ENCODE data around the gene MLX. TPM values are rescaled to one million over a fixed set of nuclear protein-coding genes. Genes with fewer than 3 reads are reported as not detected.
A peak's percentile ranks its signal among the peaks of the same experiment; 100 is the strongest.

Gene MLX, protein sequence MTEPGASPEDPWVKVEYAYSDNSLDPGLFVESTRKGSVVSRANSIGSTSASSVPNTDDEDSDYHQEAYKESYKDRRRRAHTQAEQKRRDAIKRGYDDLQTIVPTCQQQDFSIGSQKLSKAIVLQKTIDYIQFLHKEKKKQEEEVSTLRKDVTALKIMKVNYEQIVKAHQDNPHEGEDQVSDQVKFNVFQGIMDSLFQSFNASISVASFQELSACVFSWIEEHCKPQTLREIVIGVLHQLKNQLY
- total RNA-seq (2021; fragmentation: NEBNext Ultra II Directional; extraction: Animal tissue kit (Norgen Biotek cat#: 25700)): 10 to 100 TPM; 40.7 to 48.3 (median 47.0) TPM
- long read RNA-seq, transcript MLX-203 (8 exons, 2,428 nt): major isoform, 45 of 82 reads
- long read RNA-seq, transcript MLX-202 (7 exons, 2,334 nt): minor isoform, 11 of 82 reads
- long read RNA-seq, transcript MLX-201 (8 exons, 2,586 nt): minor isoform, 10 of 82 reads
- long read RNA-seq, partial matches to known transcripts: 8 of 82 reads
- long read RNA-seq, other reads (novel, unspliced or antisense): 7 of 82 reads

DNA sequence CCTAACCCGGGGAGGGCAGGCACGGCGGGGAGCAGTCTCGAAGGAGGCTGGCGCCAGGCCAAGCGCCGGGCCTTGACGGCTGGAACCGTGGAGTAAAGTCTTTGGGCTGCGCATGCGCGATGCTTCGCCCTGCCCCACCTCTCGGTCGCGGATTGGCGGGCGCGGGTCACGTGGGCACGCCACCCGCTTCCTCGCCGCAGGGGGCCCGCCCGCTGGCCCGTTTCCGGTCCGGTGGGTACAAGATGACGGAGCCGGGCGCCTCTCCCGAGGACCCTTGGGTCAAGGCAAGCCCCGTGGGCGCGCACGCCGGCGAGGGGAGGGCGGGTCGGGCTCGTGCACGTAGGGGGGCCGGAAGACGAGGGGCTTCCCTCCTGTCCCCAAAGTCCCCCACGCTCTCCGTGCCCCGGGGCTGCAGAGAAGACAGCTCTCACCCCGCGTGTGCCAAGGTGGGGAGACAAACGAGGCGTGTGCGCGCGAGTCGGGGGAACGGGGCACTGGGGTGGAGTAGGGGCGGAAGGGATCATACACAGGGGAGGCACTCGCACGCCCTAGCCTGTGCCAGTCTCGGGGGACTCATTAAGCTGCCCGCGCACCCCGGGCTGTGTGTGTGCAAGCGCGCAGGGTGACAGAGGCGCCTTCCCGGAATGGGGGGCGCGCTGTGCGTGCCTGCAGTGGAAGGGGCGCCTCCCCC, at the start of gene MLX:
Gene MLX (plus strand): TSS at position 218 of the 691 bp plus-strand sequence. CDS start 25 bp downstream, at position 243.
- Mint-ChIP-seq H3K27ac (peak within 1 kb of the TSS; percentile 81), H3K27me3 (ENCODE audit: insufficient read depth) (peaks cover 2% of the 10 kb centered on the region; the same call in 1 of the 2 replicates), H3K36me3 (ENCODE audit: low read depth) (peaks cover 53% of the 10 kb centered on the region), H3K9me3 (no peaks in the 10 kb centered on the region), H3K4me1 (ENCODE audit: low read depth) (peaks cover 47% of the 10 kb centered on the region), H3K4me3 (peak within 1 kb of the TSS; percentile 94)
- peak; percentile 32 for TF ChIP-seq CTCF (IDR thresholded peaks at IDR 0.05)
- peak; percentile 81 for DNase-seq

DNA sequence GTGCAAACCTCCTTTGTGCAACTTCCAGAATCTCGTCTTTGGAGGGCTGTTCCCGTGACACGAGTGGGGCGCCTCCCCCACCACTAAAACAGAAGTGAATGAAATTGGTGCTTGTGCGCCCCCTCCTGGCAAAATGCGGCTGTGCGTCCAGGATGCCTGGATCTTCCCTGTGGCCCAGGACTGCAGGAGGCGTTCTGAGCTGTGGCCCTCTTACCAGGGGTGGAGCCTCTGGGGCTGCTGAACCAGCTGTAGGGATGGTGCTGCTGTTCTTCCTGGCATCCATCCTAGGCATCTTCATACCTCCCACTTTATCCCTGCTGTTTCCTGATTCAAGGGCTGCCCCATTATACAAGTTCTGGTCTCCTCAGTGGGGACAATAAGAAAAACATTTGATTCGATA, 49.4 kb upstream of the MLX start:
- H3K4me1 Mint-ChIP-seq (ENCODE audit: low read depth): peaks cover 69% of the 10 kb centered on the region
- H3K4me3 Mint-ChIP-seq: peak overlapping the region; percentile 71
- peaks cover 6% of the 10 kb centered on the region for H3K27me3 Mint-ChIP-seq (ENCODE audit: insufficient read depth)
- H3K36me3 Mint-ChIP-seq (ENCODE audit: low read depth): peaks cover 14% of the 10 kb centered on the region
- peak; percentile 90 for DNase-seq
- peak; percentile 99 for TF ChIP-seq CTCF (IDR thresholded peaks at IDR 0.05)
- H3K9me3 Mint-ChIP-seq: no peaks in the 10 kb centered on the region
- H3K27ac Mint-ChIP-seq: peak overlapping the region; percentile 97

DNA sequence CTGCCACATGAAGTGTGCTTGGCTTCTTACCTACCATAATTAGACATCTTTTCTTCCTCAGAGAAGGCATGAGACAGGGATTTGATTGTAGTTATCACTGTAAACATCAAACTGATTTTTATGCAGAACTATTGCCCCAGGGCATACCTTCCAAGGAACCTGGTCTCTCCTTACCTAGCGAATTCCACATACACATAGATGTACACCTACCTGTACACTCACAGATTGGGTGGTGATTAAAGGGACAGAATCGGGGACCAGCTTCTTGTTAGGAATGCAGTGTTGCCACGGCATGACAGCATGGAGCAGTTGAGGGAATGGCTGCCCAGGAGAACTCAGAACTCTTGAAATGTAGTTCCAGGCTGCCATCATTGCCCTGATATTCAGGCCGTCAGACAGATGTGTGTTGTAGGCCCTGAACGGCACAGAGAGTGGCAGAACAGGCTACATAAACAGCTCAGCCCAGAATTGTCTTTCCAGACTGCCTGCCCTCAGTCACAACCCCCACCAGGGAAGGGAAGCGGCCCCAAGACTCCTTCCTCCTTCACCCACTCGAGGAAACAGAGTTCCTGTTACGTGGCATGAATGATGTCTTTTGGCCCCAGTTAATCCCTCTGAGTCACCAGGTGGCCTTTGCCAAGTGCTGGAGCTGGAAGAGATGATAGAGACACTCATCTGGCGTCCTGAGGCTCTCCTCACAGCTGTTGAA, 48.7 kb upstream of the MLX start:
- Mint-ChIP-seq H3K36me3 (ENCODE audit: low read depth) (peaks cover 16% of the 10 kb centered on the region), H3K27ac (peak overlapping the region; percentile 97), H3K4me3 (peak overlapping the region; percentile 71), H3K9me3 (no peaks in the 10 kb centered on the region), H3K4me1 (ENCODE audit: low read depth) (peaks cover 76% of the 10 kb centered on the region), H3K27me3 (ENCODE audit: insufficient read depth) (peaks cover 6% of the 10 kb centered on the region)
- TF ChIP-seq CTCF (IDR thresholded peaks at IDR 0.05): no peak
- DNase-seq: peak; percentile 97

DNA sequence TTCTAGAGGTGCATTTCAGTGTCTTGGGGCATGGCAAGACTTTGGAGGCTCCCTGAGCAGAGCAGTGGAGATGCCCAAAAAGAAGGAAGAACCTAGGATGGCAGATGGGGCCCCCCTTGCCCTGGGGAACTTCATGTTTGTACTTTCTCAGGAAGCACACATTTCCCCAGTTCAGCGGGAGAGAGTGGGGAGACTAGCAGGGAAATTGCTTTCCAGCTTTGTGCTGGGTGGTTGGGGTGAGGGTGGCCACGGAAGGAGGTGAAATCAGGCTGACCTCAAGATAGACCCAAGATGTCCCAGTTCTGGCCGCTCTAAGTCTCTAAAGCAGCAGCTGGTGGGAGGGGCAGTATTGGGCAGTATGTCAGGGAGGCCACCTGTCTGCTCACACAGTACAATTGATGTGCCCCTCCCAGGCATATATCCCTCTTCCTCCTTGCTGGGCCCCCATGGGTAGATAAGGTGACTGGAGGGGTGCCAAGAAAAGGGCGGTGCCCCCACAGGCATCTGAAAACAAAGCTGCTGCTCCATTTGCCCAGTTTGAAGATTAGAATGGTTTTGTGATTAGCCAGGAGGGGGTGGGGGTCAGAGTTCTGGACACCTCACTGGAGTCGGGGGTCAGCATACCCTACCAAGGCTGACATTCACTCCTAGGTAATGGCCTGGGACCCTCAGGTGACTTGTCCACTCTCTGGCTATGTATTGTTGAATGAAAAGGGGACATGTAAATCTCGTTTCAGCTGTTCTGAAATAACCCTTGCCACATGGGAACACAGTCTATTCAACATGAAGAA, 48.0 kb upstream of the MLX start:
- Mint-ChIP-seq H3K27ac (peak overlapping the region; percentile 97), H3K4me3 (peak overlapping the region; percentile 71), H3K4me1 (ENCODE audit: low read depth) (peaks cover 80% of the 10 kb centered on the region), H3K27me3 (ENCODE audit: insufficient read depth) (peaks cover 6% of the 10 kb centered on the region), H3K36me3 (ENCODE audit: low read depth) (peaks cover 20% of the 10 kb centered on the region), H3K9me3 (no peaks in the 10 kb centered on the region)
- DNase-seq: peak; percentile 6
- TF ChIP-seq CTCF (IDR thresholded peaks at IDR 0.05): no peak

Measured in HFFc6 (cell line).